ENCODE data around the gene TXNRD1.

Gene TXNRD1

DNA sequence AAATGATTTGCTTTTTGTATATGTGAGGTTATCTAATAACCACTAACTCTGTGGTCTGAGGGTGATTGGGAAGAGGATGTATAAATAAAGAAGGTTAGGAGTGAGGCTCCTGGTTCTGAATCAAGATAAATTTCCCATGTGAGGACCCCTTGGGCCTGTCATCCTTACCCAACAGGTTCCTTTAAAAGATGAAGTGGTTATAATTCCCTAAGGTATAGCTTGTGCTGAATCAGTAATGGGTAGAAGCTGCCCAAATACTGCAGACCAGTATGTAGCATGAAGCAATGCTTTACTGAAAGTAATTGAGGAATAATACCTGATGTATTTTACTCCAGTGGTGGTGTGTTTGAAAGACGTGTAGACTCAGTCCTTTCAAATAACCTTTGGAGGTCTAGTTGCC lies 96.6 kb downstream of the TXNRD1 start:
- Histone ChIP-seq H3K27ac (ENCODE audit: low read depth, low read length) (no peak overlapping the region), H3K9me3 (ENCODE audit: low read length) (no peaks in the 10 kb centered on the region), H3K36me3 (ENCODE audit: insufficient read depth, low read length) (peaks cover 44% of the 10 kb centered on the region), H3K4me3 (ENCODE audit: low read depth in 1 of 2, low read length in 2 of 2) (no peak overlapping the region), H3K4me1 (ENCODE audit: insufficient read depth, low read length) (peaks cover 4% of the 10 kb centered on the region), H3K27me3 (ENCODE audit: control insufficient read depth in 1 of 2, insufficient read depth in 2 of 2, low read length in 2 of 2) (no peaks in the 10 kb centered on the region), H3K9ac (ENCODE audit: low read length) (no peak overlapping the region)

DNA sequence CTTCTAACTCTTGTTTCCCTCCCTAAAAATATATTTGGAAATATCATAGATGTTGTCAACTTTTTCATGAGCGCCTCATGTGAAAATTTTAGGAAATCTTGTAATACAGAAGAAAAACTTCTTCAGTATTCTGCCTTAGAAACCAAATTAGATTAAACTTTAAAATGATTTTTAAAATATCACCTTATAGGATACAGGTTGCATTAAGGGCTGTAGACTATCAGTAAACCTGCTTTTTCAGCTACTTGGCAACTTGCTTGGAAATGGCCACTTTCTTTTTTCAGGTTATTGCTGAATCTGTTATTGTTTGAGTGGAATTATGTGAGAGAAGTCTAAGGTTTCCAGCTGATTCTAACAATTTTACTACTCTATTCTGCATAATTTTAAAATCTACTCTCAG lies 97.1 kb downstream of the TXNRD1 start:
- H3K27me3 ChIP-seq (ENCODE audit: control insufficient read depth in 1 of 2, insufficient read depth in 2 of 2, low read length in 2 of 2) = no peaks in the 10 kb centered on the region
- peaks cover 49% of the 10 kb centered on the region for H3K36me3 ChIP-seq (ENCODE audit: insufficient read depth, low read length)
- H3K4me3 ChIP-seq (ENCODE audit: low read depth in 1 of 2, low read length in 2 of 2) = no peak overlapping the region
- H3K9me3 ChIP-seq (ENCODE audit: low read length) = no peaks in the 10 kb centered on the region
- no peak overlapping the region for H3K9ac ChIP-seq (ENCODE audit: low read length)
- no peak overlapping the region for H3K27ac ChIP-seq (ENCODE audit: low read depth, low read length)
- no peaks in the 10 kb centered on the region for H3K4me1 ChIP-seq (ENCODE audit: insufficient read depth, low read length)

DNA sequence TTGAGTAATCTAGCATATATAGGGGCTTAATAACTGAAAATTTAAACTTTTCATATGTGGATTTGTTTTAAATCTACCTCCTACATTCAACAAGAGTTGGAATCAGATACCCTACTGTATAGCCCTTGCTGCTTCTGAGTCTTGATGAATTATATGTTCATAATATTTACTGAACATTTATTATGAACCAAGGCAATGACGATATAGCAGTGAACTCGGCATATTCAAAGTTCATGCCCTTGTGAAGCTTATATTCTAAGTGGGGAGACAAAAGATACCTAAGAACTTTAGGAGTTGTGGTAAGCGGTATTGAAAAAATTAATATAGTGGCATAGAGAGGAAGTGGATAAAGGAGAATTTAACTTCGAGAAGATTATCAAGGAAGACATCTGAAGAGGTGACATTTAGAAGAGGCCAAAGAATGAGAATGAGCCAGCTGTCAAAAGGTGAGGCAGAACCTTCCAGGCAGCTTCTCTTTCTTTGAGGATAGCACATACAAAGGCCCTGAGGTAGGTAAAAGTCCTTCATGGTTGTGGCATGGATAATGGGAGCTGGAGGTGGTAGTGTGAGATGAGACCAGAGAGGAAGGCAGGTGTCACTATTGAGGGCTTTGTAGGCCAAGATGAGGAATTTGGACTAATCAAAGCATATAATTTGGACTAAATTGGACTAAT lies 98.1 kb downstream of the TXNRD1 start:
- Histone ChIP-seq H3K4me3 (ENCODE audit: low read depth in 1 of 2, low read length in 2 of 2) (no peak overlapping the region), H3K27me3 (ENCODE audit: control insufficient read depth in 1 of 2, insufficient read depth in 2 of 2, low read length in 2 of 2) (no peaks in the 10 kb centered on the region), H3K36me3 (ENCODE audit: insufficient read depth, low read length) (peaks cover 52% of the 10 kb centered on the region), H3K4me1 (ENCODE audit: insufficient read depth, low read length) (no peaks in the 10 kb centered on the region), H3K27ac (ENCODE audit: low read depth, low read length) (no peak overlapping the region), H3K9ac (ENCODE audit: low read length) (no peak overlapping the region), H3K9me3 (ENCODE audit: low read length) (no peaks in the 10 kb centered on the region)

DNA sequence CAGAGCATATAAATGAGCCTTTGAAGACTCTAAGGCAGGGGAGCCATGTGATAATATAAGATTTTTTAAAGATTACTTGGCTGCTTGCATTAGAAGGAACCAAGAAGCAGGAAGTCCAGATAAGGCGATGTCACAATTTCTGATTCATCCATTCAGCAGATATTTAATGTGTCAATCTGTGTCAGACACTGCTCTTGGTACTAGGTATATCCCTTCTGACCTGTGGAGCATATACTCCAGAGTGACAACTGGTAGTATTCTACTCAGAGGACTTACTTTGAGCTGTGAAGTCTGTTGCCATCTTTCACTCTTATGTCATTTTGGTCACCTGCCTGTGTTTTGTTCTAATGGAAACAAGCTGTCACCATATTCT lies 98.6 kb downstream of the TXNRD1 start:
- H3K4me3 ChIP-seq (ENCODE audit: low read depth in 1 of 2, low read length in 2 of 2) = no peak overlapping the region
- H3K4me1 ChIP-seq (ENCODE audit: insufficient read depth, low read length) = no peaks in the 10 kb centered on the region
- no peaks in the 10 kb centered on the region for H3K9me3 ChIP-seq (ENCODE audit: low read length)
- peaks cover 54% of the 10 kb centered on the region for H3K36me3 ChIP-seq (ENCODE audit: insufficient read depth, low read length)
- H3K9ac ChIP-seq (ENCODE audit: low read length) = no peak overlapping the region
- H3K27me3 ChIP-seq (ENCODE audit: control insufficient read depth in 1 of 2, insufficient read depth in 2 of 2, low read length in 2 of 2) = no peaks in the 10 kb centered on the region
- H3K27ac ChIP-seq (ENCODE audit: low read depth, low read length) = no peak overlapping the region

DNA sequence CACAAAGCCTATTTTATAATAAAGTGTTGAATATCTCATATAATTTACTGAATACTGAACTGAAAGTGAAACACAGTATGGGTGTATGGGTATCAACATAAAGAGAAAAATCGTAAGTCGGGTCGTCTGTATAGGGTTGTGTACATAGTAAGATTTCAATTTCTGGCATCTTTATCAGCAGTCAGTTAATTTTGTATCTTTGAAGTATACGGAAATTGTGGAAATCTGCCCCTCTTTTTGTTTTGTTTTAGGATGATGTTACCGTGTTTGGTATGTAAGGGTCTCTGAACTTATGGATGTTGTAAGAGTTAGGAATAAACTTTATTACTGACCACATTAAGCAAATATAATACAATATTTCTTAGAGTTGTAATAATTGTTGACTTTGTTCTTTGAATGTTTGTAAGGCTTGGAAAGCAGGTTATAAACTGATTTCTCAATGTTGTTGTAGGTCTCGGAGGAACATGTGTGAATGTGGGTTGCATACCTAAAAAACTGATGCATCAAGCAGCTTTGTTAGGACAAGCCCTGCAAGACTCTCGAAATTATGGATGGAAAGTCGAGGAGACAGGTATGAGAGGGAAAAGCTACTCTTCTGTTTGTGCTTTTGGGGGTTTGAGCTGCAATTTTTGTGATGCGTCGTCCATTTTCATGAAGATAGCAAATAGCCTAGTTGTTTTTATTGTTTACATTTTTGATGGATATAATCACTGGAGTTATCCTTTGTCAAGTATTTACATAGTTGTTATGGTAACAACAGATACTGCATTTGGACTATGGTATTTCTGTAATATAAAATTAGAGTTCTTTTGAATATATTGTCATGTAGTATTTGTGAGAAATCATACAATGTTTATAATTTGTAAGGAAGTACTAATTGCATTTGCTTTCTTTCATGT lies 100.0 kb downstream of the TXNRD1 start:
- H3K36me3 ChIP-seq (ENCODE audit: insufficient read depth, low read length) = peaks cover 66% of the 10 kb centered on the region

DNA sequence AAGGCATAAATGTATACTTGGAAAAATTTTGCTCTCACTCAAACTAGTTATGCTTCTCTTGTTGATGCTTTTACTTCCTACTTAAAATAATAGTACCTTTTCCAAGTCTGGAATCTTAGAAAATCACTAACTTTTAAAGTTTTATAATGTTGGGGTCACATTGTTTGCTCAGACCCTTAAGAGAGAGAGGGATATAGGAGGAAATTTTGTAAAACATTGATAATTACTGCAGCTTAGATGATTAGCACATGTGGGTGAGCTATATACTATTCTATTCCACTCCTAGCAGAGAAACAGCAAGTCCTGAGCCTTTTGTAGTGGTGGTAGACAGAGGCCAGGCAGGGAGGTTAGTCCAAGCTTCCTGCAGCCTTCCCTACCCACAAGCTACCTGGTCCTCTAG lies 101.4 kb downstream of the TXNRD1 start:
- H3K4me3 ChIP-seq (ENCODE audit: low read depth in 1 of 2, low read length in 2 of 2) = no peak overlapping the region
- H3K9me3 ChIP-seq (ENCODE audit: low read length) = no peaks in the 10 kb centered on the region
- H3K27me3 ChIP-seq (ENCODE audit: control insufficient read depth in 1 of 2, insufficient read depth in 2 of 2, low read length in 2 of 2) = no peaks in the 10 kb centered on the region
- no peak overlapping the region for H3K27ac ChIP-seq (ENCODE audit: low read depth, low read length)
- no peaks in the 10 kb centered on the region for H3K4me1 ChIP-seq (ENCODE audit: insufficient read depth, low read length)
- H3K9ac ChIP-seq (ENCODE audit: low read length) = no peak overlapping the region
- H3K36me3 ChIP-seq (ENCODE audit: insufficient read depth, low read length) = peaks cover 70% of the 10 kb centered on the region

More for the DNA sequence above, 100.0 kb downstream of the TXNRD1 start:
- Histone ChIP-seq H3K9ac (ENCODE audit: low read length) (no peak overlapping the region), H3K27ac (ENCODE audit: low read depth, low read length) (no peak overlapping the region), H3K27me3 (ENCODE audit: control insufficient read depth in 1 of 2, insufficient read depth in 2 of 2, low read length in 2 of 2) (no peaks in the 10 kb centered on the region), H3K4me1 (ENCODE audit: insufficient read depth, low read length) (no peaks in the 10 kb centered on the region), H3K9me3 (ENCODE audit: low read length) (no peaks in the 10 kb centered on the region), H3K4me3 (ENCODE audit: low read depth in 1 of 2, low read length in 2 of 2) (no peak overlapping the region)

GRCh38 chr12:104317538-104318210 lies 102.1 kb downstream of the TXNRD1 start:
- Histone ChIP-seq H3K9me3 (ENCODE audit: low read length) (no peaks in the 10 kb centered on the region), H3K36me3 (ENCODE audit: insufficient read depth, low read length) (peaks cover 66% of the 10 kb centered on the region), H3K27me3 (ENCODE audit: control insufficient read depth in 1 of 2, insufficient read depth in 2 of 2, low read length in 2 of 2) (no peaks in the 10 kb centered on the region), H3K27ac (ENCODE audit: low read depth, low read length) (no peak overlapping the region), H3K4me1 (ENCODE audit: insufficient read depth, low read length) (no peaks in the 10 kb centered on the region), H3K9ac (ENCODE audit: low read length) (no peak overlapping the region), H3K4me3 (ENCODE audit: low read depth in 1 of 2, low read length in 2 of 2) (no peak overlapping the region)

- H3K27ac ChIP-seq (ENCODE audit: low read depth, low read length) = no peak overlapping the region
- no peak overlapping the region for H3K9ac ChIP-seq (ENCODE audit: low read length)
- H3K36me3 ChIP-seq (ENCODE audit: insufficient read depth, low read length) = peaks cover 53% of the 10 kb centered on the region
- H3K4me1 ChIP-seq (ENCODE audit: insufficient read depth, low read length) = no peaks in the 10 kb centered on the region
- no peak overlapping the region for H3K4me3 ChIP-seq (ENCODE audit: low read depth in 1 of 2, low read length in 2 of 2)
- H3K27me3 ChIP-seq (ENCODE audit: control insufficient read depth in 1 of 2, insufficient read depth in 2 of 2, low read length in 2 of 2) = no peaks in the 10 kb centered on the region
- no peaks in the 10 kb centered on the region for H3K9me3 ChIP-seq (ENCODE audit: low read length)
Measured at GRCh38 chr12:104319028-104319427, 103.4 kb downstream of the TXNRD1 start.

DNA sequence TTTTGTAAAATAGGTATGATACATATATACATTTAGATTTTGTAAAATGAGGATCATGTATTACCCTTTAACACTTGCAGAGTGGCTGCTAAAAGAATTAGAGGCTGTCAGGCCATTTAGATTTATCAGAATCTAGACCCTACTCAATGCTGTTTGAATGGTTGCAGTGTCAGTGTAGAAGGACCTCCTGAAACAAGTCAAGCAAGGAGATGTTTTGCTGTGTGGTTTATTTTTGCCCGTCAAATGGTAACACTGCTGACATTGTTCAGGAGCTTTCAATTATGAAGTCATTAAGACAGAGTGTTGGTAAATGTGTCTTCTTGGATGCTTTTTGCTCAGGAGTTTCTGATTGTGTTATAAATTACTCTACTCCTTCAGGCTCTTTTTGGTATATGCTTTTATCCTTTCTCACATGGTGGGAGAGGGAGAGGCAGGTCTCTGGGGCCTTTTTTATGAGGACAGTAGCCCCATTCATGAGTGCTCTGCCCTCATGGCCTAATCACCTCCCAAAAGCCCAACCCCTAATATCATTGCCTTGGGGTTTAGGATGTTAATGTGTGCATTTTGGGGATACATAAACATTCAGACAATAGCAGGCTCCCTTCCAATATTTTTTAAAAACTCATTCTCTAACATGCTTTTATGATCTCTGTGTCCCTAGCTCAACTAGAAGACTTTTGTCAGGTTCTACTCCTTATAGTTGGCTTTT lies 104.5 kb downstream of the TXNRD1 start:
- Histone ChIP-seq H3K27me3 (ENCODE audit: control insufficient read depth in 1 of 2, insufficient read depth in 2 of 2, low read length in 2 of 2) (no peaks in the 10 kb centered on the region), H3K27ac (ENCODE audit: low read depth, low read length) (no peak overlapping the region), H3K4me3 (ENCODE audit: low read depth in 1 of 2, low read length in 2 of 2) (no peak overlapping the region), H3K9me3 (ENCODE audit: low read length) (no peaks in the 10 kb centered on the region), H3K36me3 (ENCODE audit: insufficient read depth, low read length) (peaks cover 51% of the 10 kb centered on the region), H3K4me1 (ENCODE audit: insufficient read depth, low read length) (no peaks in the 10 kb centered on the region), H3K9ac (ENCODE audit: low read length) (no peak overlapping the region)

GRCh38 chr12:104320627-104321024 lies 105.0 kb downstream of the TXNRD1 start:
- no peaks in the 10 kb centered on the region for H3K9me3 ChIP-seq (ENCODE audit: low read length)
- no peaks in the 10 kb centered on the region for H3K4me1 ChIP-seq (ENCODE audit: insufficient read depth, low read length)
- no peaks in the 10 kb centered on the region for H3K27me3 ChIP-seq (ENCODE audit: control insufficient read depth in 1 of 2, insufficient read depth in 2 of 2, low read length in 2 of 2)
- no peak overlapping the region for H3K9ac ChIP-seq (ENCODE audit: low read length)
- H3K36me3 ChIP-seq (ENCODE audit: insufficient read depth, low read length) = peaks cover 51% of the 10 kb centered on the region
- H3K27ac ChIP-seq (ENCODE audit: low read depth, low read length) = no peak overlapping the region
- no peak overlapping the region for H3K4me3 ChIP-seq (ENCODE audit: low read depth in 1 of 2, low read length in 2 of 2)

- Histone ChIP-seq H3K9me3 (ENCODE audit: low read length) (no peaks in the 10 kb centered on the region), H3K27me3 (ENCODE audit: control insufficient read depth in 1 of 2, insufficient read depth in 2 of 2, low read length in 2 of 2) (no peaks in the 10 kb centered on the region), H3K9ac (ENCODE audit: low read length) (no peak overlapping the region), H3K27ac (ENCODE audit: low read depth, low read length) (no peak overlapping the region), H3K4me1 (ENCODE audit: insufficient read depth, low read length) (no peaks in the 10 kb centered on the region), H3K4me3 (ENCODE audit: low read depth in 1 of 2, low read length in 2 of 2) (no peak overlapping the region), H3K36me3 (ENCODE audit: insufficient read depth, low read length) (peaks cover 49% of the 10 kb centered on the region)
Measured at GRCh38 chr12:104321949-104322348, 106.4 kb downstream of the TXNRD1 start.

Data from muscle layer of colon (tissue), 2 donors.